Measurements from ENCODE around the gene ADCY5.
A peak's percentile ranks its signal among the peaks of the same experiment; 100 is the strongest.

The ADCY5 gene

DNA sequence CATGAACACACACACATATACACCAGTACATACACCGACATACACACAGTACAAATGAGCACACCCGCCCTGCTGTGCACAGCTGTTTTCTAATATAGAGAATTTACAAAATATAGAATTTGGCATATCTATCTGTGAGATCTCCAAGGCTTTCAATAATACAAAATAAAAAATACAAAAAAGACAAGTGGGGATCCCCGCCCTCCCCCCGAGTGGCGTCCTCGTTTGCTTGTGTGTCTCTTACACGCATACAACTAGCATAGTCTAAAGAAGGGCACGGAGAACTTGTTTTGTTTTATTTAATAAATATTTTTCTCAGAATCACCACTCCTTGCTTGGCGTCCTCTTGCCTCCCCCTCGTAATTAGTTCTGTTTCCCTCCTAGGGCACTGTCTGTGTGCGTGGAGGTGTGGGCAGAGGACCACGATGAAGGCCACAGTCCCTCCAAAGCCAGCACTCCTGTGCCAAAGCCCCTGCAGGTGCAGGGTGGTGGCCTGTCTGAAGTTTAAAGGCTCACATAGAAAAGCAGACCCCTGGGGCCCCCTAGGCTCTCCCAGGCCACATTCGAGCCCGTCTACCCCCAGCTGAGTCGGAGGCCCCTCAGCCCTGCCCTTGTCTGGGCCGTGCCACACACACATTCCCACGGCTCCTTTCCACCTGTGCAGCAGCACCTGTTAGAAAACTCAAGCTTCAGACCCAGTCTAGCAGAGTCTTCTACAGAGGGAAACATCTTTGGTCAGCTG lies 165.1 kb downstream of the ADCY5 start:
- no peak for DNase-seq

DNA sequence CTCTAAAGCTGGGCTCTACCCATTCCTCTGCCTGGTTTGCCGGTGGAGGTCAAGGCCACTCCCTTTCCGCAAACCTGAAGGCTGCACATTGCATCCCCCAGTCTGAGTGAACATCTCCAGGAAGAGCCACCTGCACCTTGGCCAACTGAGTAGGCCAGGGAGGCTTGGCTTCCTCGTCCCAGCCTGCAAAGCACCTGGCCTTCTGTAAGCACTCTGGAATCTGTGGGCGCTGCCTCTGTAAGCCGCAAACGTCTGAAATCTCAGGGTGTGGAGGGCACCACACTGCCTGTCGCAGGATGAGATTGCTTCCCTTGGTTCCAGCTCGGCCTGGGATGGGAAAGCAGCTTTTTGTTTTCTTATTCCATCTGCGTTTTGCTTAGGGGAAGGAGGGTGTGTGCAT lies 165.8 kb downstream of the ADCY5 start:
- no peak for DNase-seq

DNA sequence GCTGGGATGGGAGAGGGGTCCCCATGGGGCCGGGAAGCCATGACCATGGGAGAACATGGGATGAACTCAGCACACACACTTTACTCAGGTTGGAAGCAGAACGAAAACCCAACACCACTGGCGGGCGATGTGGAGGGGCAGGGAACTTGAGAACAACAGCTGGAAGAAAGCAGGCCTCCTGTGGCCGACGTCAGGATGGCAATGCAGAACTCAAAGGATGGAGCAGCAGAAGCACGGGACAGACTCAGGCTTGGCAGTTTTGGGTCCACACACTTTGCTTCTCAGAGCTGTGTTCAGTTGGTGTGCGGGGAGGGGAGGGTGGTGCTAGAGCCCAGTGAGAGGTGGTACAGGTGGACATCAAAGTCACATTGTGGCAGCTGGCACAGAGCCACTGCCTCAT lies 166.4 kb downstream of the ADCY5 start:
- no peak for DNase-seq

DNA sequence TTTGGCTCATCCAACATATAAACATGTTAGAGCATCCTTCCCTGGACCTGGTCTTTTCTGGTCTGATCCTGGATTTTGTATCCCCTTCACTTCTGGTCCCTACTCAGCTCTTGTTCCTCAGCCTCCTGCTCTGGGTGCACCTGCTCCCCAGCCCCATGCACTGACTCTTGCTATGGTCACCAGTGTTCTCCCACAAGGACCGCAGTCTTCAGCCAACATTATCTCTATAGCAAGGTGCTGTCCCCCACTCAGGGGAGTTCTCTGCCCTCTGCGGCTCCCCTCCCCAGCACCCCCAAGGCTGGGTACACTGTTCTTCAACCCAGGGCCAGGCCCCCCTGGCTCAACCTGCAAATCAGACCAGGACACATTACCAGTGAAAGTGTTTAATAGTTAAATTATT lies 167.0 kb downstream of the ADCY5 start:
- no peak for DNase-seq

DNA sequence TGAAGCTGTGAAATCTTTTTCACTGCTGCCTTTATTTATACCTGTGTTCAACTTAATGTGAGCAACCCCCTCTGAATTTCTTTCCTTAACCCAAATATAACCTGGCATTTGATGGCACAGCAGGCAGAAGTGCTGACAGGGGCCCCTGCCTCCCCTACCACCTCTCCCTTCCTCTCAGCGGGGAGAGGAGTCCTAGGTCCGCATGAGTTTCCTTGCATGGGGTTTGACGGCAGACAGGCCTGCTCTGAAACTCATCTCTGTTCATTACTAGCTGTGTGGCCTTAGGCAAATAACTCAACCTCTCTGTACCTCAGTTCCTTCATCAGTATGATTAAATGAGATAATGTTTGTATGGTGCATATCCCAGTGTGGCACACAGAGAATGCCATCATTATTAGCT lies 167.5 kb downstream of the ADCY5 start:
- no peak for DNase-seq

DNA sequence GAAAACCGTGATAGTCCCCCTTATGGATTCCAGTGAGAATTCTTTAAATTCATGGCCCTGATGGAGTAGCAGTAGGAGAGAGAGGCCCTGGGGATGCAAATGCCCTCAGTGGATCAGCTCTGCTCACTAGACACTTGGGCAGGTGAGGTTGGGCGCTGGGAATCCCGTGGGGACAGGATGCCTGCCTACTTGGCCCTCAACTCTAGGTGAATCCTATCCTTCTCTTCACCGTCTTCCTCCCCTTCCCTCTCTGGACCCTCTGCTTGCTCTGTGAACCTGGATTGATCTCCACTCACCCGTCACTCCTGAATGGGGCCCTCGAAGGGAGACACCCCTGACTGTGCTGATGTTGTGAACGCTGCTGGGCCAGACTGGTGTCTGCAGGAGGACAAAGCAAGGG lies 169.8 kb downstream of the ADCY5 start:
- no peak for DNase-seq

DNA sequence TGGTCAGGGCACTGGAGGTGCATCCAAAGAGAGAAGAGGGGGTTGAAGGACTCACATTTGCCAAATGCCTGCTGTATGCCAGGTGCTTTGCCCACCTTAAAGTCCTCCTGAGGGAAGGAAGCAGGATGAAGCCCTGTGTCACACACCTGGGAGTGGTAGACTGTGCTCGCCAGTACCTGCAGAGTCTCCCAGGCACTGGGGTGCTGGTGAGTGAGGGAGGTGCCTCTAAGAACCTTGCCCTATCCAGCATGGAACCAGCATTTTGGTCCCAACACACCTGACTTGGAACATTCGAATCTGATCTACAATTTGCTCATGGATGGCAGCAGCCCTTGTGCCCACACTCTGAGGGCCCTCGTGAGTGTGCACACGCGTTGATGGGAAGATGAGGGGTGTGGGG lies 170.4 kb downstream of the ADCY5 start:
- DNase-seq = no peak

DNA sequence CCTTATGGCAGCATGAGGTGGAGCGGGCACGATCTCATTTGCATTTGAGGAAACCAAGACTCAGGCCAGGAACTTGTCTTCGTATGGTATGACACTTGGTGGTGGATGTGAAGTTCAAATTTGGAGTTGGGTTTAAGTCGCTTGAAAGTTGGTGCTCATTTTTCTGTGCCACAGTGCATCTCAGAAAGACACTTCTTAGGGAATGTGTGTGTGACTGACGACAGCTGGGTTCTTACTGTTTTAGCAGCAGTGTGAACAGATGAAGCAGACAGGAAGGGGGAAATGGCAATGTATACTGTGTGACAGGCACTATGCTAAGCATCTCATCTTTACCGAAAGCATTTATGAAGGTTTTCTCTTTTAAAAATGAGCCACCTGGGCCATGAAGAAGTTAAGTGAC lies 171.8 kb downstream of the ADCY5 start:
- no peak for DNase-seq

DNA sequence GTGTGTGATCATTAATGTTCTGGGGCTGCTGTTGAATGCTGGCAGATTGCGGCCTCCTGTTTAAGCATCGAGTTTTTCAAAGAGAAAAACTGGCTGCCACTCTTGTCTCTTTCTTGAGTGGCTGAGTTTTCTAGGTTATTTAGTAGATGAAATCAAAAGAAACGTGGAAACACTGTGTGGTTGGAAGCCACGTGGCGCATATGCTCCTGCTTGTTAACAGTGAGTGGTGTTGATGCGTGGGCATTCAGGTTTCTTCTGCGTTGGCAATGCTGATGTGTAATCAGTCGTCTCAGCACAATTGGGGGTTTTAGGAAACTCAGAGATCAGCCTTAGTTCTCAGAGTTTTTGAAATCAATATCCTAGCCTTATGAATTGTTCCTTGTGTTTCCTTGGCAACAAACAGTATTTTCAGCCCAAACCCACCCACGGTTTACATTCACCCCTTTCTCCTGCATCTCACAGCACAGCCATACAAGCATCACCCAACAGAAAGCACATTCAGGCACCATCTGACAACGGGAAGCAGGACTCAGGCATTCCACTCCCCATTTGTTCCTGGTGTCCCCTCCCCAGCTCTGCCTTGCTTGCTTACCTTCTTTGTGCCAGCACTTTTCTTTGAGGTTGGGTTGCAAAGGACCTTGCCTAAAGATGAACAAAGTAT lies 172.4 kb downstream of the ADCY5 start:
- no peak for DNase-seq

DNA sequence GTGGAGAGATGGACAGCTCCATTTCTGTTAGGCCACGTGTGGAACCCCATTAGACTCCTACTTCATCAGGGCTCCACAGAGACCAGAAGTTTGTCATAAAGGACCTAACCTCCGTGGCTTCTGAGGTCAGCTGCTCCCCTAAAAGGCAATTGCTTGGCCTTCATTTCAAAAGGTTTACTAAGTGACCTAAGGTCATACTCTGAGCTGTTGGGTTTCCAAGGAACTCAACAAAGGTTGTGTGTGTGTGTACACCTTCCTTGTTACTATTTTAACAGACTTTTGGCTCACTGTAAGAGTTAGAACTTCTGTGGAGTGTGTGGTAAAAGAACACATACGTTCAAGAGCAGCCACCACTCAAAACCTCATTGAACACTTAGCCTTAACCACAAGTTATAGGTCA lies 173.2 kb downstream of the ADCY5 start:
- no peak for DNase-seq

DNA sequence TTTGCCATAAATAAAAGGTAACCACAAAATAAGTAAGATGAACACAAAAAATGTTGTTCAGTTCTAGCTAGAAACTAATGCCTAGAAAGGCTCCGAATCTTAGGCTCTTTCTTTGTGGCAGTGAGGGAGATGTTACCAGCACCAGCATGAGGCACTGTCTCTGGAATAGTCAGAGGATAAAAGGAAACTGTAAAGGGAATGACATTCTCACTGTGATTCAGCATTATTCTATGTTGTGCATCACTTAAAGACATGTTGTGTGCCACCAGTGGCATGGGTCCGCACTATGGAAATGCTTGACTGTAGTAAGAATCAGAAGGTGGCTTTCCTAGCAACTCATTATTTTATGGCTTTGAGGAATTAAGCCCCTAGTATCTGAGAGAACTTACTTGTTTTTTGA lies 176.3 kb downstream of the ADCY5 start:
- no peak for DNase-seq

DNA sequence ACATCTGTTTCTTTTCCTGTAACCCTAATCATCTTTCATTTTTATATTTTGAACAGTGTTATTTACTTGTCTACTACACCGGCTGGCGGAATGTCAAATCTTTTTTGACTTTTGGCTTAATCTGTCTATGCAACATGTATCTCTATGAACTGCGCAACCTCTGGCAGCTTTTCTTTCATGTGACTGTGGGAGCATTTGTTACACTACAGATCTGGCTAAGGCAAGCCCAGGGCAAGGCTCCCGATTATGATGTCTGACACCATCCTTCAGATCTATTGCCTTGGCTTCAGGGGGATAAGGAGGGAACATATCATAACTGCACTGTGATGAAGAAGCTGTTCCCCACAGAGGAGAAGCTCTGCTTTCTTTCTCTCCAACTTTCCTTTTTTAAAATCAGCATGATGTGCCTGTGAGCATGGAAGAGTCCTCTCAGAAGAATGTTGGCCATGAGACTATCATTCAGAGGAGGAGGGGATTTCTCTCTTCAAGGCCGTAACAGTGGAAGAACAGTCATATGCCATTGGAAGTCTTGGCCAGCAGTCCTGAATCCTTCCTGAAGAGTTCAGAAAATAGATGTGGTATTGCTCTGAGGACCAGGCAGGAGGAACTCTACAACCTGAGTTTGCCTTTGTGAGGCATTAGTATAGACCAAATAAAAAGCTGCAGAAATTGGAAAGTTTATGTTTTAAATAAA lies 177.3 kb downstream of the ADCY5 start:
- no peak for DNase-seq

DNA sequence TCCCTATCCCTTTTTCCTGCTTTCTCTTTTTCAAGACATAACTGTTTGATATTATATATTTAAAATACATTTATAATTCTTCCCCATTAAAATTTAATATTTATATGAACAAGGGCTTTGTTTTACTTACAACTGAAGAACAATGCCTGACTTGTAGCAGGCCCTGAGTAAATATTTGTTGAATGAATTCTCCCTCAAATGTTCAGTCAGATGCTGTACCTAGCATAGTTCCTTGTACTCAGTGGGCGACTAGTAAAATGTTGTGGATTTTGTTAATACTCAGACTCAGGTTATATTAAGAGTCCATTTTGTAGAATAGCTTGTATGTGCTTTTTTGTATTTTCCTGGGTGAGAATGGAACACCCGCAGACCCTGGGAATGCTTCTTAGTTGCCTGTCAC lies 178.1 kb downstream of the ADCY5 start:
- DNase-seq = no peak

DNA sequence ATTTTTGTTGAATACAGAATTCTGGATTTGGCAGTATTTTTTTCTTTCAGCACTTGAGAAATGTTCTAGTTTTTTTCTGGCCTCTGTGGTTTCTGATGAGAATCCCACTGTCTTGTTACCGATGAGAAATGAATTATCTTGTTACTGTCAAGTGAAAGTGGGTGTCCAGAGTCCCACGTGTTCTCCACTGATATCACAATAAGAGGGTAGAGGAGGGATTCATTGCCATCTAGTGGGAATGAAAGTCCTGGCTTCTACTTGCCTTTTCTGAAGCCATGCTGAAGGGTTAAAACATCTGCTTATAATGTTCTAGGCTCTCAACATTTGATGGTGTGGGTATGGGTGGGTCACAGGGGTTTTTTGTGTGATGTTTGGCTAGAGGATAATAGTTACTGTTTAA lies 181.1 kb downstream of the ADCY5 start:
- no peak for DNase-seq

DNA sequence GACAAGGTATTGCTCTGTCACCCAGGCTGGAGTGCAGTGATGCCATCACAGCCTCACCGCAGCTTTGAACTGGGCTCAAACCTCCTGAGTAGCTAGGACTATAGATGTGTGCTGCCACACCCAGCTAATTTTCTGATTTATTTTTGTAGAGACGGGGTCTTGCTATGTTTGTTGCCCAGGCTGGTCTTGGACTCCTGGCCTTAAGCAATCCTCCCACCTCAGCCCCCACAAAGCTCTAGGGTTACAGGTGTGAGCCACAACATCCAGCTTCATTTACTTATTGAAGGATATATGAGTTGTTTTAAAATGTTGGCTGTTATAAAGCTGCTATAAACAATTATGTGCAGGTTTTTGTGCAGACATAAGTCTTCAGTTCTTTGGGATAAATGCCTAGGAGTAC lies 184.9 kb downstream of the ADCY5 start:
- DNase-seq = no peak

DNA sequence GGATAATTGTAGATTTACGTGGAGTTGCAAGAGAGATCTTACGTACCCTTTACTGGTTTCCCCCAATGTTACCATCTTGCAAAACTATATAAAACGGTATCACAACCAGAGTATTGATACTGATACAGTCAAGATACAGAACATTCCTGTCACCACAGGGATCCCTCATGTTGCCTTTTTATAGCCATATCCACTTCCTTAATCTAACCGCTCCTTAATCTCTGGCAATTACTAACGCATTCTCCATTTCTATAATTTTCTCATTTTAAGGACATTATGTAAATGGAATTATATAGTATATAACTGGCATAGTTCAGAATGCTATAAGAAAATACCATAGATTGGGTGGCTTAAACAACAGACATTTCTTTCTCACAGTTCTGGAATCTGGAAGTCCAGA lies 186.0 kb downstream of the ADCY5 start:
- DNase-seq = no peak

DNA sequence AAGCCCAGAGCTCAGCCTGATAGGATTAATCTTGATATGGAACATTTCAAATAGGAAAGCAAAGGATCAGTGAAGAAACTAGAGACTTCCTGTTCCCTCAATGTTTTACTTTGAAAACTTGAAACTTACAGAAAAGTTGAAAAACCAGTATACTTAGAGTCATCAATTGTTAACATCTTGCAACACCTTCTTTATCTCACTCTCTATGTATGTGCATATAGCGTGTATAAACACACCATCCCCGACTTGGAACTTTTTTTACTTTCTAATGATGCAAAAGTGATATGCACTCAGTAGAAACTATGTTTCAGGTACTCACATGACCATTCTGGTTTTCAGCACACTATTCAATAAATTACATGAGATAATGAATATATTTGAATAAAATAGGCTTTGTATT lies 186.7 kb downstream of the ADCY5 start:
- DNase-seq = no peak

DNA sequence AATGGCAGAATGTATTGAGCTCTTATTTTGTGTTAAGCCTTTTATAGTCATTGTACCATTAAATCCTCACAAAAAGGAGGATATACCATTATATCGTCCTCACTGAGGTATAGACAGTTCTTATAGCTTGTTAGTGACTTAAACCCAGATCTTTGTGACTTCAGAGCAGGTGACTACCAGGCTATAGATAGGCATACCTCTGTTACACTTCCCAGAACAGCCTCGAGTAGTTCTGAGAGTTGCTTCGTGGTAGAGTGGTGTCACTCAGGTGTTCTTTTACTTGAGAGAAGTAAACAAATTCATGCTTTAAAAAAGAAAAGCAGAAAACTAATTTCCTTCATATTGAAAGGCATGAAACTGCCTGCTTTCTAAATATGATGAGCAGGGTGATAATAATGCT lies 187.2 kb downstream of the ADCY5 start:
- DNase-seq = no peak

DNA sequence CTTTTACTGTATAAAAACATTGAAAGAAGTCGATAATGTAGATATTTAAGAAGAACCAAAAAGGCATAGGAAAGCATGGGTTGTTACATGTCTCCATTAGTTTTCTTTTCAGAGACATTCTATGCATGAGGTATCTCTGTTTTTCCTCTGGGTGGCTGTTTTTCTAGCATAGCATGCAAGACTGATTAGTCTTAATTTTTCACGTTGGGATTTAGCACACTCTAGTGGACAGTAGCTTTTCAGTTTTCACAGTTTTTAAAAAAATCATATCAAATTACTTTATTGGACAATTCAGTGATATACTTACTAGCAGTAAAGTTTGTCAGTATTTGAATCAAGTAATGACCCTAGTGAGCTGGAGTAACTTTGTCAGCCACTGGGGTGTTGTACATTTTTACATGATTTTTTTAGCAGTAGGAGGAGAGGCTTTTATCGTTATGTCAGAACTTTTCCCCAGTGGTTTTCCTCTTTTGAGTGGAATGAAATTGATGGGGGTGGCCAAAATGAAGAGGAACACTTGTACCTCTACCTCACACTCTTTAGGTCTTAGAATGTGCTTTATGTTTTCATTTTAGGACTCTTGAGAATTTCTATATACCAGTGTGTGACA lies 190.0 kb downstream of the ADCY5 start:
- peak; percentile 27 to 61 for DNase-seq

DNA sequence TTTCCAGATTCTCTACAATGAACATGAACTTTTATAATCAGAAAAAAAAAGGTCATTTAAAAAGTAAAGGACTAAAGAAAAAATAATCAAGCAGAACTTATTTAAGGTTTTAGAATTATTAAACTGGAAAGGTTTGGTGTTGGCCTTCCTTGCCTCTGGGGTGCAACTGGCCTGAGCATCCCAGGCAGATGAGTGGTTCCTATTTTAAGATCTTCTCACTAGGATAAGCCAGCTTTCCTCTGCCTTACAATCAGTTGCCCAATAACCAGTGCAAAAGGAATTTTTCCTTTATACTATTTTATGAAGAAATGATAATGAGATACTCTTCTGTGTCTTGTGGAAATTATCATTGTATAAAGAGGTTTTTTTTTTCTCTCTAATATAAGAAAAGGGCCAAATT lies 190.5 kb downstream of the ADCY5 start:
- DNase-seq = no peak

DNA sequence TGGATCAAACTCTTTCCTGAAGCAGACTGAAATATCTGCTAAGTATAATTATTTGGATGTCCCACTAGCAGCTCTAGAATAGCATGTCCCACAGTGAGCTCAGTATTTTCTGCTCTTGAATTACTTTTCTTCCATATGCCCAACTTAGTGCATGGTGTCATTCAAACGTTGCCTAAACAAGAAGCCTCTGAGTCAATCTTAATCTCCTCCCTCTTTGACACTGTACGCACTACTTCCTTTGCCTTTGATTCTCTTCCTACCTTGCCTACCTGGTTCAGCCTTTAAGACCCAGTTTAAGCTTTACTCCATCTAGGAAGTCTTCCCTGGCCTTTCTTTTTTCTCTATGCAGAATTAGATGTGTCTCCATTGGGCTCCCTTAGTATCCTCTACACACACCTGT lies 192.6 kb downstream of the ADCY5 start:
- no peak for DNase-seq

DNA sequence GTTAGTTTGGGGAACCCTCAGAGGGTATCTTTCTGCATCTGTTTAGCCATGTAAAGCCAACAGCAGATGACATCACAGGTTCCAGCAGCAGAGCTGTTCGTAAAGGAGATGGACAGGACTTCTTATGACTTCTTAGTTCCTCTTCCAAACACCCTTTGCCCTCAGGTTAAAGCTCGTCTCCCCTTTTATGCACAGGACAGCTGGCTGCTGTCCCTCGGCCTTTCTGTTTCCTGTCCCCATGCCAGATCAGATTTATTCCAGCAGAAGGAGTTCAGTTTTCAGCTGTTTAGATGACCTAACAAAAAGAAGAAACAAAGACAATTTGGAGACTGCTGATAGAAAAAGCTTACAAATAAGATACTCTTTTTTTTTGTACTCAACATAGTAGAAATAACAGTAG lies 202.0 kb downstream of the ADCY5 start:
- DNase-seq = no peak

DNA sequence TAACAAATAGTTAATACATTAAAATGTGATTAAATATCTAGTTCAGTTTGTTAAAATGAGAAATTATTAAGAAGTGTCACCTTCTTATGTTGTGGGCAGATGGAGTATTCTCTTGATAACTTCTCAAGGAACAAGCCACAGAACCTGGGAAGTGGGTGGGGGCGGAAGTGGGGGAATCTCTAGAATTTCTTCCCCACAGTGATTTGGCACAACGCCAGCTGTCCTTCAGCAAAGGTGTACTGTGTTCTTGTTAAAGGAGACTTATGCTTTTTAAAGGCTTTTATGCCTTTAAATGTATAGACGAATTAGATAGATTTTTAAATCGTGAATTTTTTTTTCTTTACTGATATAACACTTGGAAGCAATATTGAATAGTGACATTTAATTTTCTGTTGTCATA lies 204.8 kb downstream of the ADCY5 start:
- no peak for DNase-seq

DNA sequence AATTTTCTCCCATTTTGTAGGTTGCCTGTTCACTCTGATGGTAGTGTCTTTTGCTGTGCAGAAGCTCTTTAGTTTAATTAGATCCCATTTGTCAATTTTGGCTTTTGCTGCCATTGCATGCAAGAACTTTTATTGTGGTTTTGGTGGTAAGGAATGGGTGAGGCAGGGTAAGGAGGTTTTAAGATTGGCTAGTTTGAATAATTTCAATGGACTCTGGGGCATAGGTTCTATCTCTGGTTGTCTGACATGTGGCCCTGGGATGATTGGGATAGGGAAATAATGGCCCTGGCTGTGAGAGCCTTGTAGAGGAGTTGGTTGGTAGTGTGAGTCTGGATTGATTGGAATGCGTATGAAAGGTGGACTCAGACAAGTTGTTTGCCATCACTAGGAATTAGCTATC lies 209.1 kb downstream of the ADCY5 start:
- DNase-seq = no peak
